Inflammatory macrophage (primary cell): ENCODE data around the gene SMCO3.
A peak's percentile ranks its signal among the peaks of the same experiment; 100 is the strongest.

Experiments used
- DNase-seq, 2 donors: peaks; one replicate each; pipeline ENCODE4 v3.0.0-alpha.2; 2020 to 2022

SMCO3 gene

DNA sequence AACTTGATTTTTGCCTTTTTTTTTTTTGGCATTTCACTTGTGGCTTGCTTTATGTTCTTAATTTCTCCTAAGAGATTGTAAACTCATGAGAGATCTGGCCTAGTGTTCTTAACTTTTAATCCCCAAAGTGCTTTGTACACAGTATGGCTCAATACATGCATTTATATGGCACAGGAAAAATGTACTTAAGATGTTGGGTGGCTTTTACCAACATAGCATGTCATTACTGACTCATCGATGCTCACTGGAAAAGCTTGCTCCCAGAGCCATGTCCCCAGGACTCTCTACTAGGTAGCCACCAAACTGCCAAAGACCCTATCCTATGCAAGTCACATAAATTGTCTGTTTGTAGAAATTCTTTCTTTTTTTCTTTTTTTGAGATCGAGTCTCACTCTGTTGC is 13.1 kb upstream of the SMCO3 start:
- DNase-seq, result no peak

DNA sequence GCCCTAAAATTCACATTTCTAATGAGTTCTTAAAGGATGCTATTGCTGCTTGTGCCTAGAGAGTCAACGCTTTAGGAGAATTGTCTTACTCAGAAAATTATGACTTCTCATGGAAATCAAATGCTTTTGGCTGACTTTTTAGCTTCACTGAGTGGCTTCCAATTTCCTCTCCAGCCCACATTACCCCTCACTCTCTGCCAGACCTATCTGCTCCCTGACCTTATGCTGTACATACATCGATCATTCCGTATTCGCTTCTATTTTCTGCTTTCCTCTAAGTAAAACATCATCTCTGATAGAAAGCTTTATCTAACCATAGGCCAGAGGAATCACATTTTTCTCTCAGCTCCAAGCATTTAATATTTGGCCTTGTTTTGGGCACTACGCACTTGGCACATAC is 12.5 kb upstream of the SMCO3 start:
- no peak for DNase-seq

GRCh38 chr12:14825256-14825655 is 11.3 kb upstream of the SMCO3 start:
- DNase-seq, result no peak

DNA sequence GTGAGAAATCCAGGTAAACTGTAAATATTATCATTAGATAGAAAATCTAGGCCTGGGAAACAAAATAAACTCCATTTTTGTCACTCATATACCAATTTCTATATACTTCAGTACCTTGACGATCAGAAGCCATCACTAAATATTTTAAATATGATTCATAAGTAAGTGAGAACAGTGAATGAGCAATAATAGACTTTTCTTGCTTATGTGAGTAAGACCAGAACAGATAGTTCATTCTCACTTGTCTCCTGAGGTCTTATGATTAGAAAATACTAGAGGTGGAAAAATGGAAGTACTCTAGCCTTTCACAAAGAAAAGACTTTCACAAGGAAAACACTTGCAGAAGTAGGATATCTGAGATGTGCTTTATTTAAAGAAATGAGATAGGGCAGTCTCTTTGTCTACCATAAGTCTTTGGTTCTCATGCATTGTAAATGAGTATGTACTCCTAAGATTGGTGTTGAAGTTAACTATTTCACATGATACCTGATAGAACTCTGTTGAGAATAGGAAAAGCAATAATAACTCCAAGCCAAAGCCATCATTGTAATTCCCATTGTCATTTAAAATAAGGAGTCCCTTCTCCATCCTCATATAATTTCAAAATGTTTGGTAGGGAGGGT is 10.1 kb upstream of the SMCO3 start:
- no peak for DNase-seq

DNA sequence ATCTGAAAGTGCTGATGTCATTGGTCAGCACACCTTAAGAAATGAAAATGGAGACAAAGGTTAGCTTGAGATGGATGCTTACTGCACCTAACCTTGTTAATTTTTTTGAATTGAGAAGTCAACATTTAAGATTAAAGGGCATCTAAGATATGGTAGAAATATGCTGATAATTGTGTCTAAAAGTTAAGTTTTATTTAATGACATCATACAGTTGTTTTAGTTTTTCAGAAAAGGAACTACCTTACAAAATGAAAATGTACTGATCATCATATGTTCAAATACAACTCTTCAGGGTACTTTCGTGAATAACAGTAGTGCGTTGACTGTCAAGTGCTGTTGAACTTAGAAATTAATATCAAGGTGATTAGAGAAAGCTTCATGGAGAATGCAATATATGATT is 2.5 kb downstream of the SMCO3 start:
- DNase-seq, result no peak

DNA sequence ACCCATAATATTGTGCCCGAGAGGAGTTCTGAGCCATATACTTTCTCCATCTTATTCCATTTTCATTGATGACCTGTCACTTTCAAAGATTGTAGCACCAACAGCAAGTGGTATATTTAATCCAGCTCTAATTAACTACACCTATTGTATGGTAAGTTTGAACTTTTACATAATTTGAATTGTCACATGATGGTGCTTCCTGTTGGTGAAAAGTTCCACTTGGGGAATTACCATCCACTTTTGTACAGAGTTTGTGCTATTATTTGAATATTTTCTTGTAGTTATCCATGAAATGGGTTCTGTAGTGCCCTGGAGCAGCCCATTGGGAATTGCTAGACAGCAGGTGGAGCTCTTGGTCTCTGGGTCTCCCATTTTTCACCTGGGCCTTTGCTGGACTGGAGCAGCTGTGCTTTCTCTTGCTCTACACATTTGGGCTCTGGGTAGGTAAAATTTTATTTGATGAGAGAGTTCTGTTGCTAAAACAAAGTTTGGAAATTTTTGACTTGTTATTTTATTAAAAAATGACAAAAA is 3.0 kb downstream of the SMCO3 start:
- no peak for DNase-seq

DNA sequence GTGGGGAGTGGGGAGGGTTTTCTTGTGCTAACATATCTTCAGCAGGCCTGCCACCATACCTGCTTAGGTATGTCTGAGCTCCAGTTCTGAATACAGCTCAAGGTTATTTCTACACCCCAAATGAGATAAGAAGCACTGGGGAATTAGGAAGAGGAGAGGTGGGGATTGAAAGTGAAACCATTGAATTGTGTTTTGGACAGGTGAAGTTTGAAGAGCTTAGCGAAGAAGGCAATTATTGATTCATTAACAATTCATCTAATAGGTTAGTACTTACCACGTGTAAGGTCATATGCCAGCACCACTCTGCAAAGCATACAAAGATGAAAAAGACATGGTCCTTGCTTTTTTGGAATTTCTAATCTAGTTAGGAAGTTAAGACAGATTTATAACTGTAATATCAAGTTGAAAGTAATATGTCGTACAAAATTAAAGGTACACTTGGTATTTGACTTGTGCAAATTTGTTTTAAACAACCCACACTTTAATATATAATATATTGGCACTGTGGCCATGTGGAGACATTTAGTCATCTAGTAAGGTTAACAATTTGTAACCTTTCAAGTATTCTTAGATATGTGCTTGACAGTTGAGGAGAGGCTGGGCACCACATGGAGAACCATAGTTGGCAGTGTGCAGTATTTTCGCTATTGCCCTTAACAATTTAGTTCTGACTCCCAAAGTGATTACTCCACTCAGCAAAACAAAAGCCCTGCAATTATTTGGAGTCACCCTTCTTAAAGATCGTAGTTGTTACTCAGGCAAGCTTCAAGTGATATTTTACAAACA is 3.6 kb downstream of the SMCO3 start:
- no peak for DNase-seq

DNA sequence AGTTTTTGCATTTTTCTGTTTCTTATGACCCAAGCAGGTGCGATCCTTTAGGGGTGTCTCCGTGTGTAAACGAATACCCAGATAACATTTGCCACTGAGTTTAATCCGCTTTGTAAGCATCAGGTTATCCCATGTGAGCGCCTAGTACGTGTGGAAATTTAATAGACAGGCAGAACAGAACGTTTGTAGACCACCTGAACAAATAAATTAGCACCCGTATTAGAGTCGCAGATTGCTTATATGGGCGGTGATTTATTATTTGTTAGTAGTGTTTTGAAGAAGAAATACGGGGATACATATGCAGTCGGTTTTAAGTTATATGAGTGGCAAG is 10.2 kb downstream of the SMCO3 start:
- DNase-seq, result no peak

DNA sequence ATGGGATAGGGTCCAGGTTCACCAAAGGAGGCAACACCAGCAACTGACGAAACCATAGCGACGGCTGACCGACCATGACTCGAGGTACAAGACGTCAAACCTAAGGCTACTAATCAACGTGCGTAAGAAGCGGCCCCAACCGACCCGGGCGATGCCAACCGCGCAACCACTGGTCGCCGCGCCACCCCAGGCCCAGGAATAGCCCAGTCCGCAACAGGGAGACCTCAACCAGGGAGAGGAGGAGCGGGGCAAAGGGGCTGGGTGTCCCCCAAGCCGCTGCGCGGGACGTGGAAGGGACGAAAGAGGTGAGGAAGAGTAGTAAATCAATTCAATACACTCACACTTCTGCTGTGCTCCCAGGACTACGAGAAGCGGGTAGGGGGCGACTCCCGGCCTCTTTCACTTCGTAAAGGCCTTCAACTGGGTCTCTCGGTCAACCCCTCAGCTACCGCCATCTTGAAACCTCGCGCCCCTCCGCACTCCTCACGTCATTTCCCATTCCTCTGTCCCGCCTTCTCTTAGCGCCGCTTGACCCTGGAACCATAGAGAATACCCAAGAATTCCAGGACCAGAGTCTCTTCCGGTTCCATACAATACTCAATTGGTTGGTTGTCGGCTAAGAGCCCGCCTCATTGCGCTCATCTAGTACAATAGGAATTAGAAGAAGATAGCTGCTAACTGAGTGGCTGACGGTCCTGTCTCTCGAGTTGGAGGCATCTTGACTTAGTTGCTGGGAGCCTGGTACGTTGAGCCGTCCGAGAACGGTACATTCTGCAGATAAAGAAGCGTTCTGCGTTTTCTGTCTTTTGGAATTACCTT is 10.8 kb downstream of the SMCO3 start, which contains the start of the genes C12orf60 and WBP11:
C12orf60 (plus strand) TSS at position 660 of the 819 bp plus-strand sequence. CDS start 19,266 bp downstream, outside the sequence.
WBP11 (minus strand) TSS at position 468 of the 819 bp plus-strand sequence. CDS start 2,095 bp downstream, outside the sequence.
- peak; percentile 98 to 99 for DNase-seq

GRCh38 chr12:14802721-14803010 is 11.3 kb downstream of the SMCO3 start:
- no peak for DNase-seq

DNA sequence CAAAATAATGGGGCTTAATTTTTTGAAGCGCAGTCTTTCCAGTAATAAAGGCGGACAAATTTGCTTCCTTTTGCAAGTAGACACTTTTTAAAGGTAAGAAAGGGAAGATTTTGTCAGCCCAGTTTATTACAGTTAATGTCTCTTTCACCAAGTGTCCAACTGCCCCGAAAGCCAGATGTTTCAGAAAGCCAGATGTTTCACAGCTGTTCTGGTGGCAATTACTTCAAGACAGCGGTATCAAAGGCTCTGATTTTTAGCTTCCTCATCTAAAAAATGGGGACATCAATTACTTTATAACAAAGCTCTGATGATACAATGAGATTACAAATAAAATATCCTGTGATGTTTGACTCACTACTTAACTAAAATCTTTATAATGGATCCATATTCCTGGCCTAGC is 11.7 kb downstream of the SMCO3 start:
- DNase-seq, result no peak

DNA sequence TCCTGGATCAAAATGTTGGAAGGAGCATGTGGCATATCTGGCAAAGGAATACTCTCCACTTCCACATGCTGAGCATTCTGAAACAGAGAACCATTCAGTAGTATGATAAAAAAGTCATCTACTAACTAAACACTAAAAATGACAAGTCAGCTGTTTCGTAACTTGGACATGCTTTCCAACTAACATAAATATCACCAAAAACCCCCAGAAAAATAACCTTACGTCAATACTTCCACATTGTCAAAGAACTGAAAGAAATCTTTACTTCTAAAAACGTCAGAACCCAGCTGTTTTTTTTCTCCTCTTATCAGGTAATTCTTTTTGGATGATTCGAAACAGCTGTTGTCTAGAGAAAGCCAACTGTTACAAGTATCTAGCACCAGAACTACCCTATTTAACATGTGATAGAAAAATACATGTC is 18.9 kb downstream of the SMCO3 start:
- no peak for DNase-seq

GRCh38 chr12:14785568-14785967 is 28.4 kb downstream of the SMCO3 start:
- DNase-seq, result no peak

- no peak for DNase-seq
Observed at GRCh38 chr12:14784471-14784870, 29.5 kb downstream of the SMCO3 start.

DNA sequence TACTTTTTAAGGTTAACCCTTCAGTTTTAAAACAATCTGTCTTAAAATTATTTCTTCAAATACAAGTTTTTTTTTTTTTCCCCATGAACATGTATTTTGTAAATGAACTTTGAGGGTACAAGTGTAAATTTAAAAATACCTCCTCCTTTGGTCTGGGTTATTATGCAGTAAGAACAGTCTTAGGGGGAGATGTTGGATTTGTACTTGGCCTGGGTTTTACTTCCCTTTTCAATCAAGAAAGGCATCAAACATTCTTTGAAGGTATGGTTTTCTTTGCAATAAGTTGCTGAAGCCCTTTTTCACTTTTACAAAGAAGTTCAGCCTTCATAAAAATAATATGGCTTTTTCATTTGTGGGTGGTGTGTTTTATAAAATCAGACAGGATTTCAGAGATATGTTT is 31.2 kb downstream of the SMCO3 start:
- DNase-seq, result no peak

- no peak for DNase-seq
Observed at GRCh38 chr12:14781563-14781962, 32.4 kb downstream of the SMCO3 start.

DNA sequence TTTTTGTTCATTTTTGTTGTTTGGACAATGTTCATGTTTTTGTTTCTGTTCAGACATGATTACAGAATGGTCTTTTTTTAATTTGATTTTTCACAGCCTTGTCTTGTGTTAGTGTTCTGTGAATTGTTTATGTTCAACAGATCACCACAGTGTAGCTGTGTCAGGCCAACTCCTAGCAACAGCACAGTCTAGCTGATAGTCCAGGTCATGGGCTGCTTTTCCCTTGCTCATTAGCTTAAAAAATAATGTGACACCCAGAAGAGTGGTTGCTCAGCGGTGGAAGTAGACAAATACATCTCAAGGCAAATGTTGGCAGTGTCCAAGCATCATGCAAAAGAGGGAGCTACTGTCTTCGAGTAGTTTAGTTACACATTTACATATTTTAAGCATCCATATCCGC is 33.1 kb downstream of the SMCO3 start:
- no peak for DNase-seq

GRCh38 chr12:14779834-14780233 is 34.1 kb downstream of the SMCO3 start:
- no peak for DNase-seq

DNA sequence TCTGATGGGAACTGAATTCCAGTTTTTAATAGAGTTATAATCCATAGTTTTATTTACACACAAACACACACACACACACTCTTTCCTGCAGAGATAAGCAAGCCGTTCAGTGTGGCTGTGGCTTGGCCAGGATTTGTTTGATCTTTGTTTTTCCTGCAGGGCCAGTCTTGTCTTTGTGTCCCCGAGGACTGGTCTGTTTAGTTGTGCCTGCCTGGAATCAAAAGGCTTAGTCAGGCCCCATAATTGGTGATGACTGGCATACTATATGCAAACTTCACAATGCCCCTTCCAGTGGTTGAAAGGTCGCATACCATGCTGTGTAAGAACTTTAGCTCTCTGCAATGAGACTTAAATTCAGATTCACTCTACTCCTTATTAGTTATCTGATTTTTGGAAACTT is 36.7 kb downstream of the SMCO3 start:
- DNase-seq, result no peak

DNA sequence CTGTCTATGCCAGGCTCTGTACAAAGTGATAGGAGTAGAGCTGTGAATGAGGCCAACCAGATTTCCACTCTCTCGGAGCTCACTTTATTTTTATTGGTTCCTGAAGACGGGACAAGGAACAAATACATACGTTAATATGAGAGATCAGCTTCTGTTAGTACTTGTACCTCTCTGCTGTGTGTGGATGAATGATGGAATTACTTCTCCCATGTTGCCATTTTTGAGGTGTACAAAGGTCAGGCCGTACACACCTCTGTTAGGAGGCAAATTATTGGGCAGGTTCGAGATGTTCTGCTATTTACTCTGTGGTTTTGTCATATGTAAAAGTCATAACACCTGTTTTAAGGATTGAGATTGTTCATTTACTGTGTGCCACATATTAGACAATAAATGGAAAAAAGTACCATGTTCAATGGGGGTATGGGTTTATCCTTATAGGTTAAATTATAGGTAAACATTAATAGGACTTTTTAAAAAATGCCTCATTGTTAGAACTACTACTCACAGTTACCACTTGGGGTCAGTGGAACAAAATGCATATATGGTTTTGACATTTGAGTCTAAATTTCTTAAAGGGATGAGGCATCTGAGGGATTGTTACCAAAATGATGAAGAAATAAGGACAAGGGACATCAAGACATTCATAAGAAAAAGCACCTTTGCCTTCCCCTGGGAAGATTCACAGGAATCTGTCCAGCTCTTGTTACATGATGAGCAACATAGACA is 37.6 kb downstream of the SMCO3 start:
- DNase-seq, result no peak

- peak in 1 of 2 donors; percentile 22 for DNase-seq
Observed at GRCh38 chr12:14775636-14775980, 38.4 kb downstream of the SMCO3 start.

- peak; percentile 68 for DNase-seq
Observed at GRCh38 chr12:14774906-14775635, 38.9 kb downstream of the SMCO3 start.
